GM19043 (cell line): ENCODE results near the gene MON2.
"Not testable (repeated sequence)": the region's sequence is repeated elsewhere in the genome, so short reads cannot be mapped to it uniquely, and the experiment has no call there.

Experiments
- ATAC-seq: cut with Tn5 transposase; IDR thresholded peaks from one replicate; pipeline ENCODE4 v1.9.1; 2021; ENCODE audit warnings: low read depth; ENCODE audit not compliant: unreplicated experiment

The MON2 gene

DNA sequence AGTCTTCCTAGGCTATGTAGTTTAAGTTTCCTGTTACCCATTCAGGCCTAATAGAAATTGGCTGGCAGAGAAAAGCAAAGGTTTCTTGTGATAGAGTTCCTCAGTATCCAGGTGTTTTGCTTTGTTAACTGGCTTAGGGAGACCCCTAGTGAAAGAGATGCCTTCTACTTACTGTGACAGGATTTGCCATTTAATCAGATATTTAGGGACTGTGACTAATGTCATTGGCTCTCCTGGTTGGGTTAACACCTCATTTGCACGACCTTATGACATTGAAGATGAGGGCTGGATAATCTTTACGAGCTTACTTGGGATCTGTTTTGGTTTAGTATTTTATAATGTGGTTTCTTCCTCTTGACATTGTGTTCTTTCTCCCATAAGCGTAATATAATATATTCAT lies 5.8 kb downstream of the MON2 start:
- no peak for ATAC-seq

DNA sequence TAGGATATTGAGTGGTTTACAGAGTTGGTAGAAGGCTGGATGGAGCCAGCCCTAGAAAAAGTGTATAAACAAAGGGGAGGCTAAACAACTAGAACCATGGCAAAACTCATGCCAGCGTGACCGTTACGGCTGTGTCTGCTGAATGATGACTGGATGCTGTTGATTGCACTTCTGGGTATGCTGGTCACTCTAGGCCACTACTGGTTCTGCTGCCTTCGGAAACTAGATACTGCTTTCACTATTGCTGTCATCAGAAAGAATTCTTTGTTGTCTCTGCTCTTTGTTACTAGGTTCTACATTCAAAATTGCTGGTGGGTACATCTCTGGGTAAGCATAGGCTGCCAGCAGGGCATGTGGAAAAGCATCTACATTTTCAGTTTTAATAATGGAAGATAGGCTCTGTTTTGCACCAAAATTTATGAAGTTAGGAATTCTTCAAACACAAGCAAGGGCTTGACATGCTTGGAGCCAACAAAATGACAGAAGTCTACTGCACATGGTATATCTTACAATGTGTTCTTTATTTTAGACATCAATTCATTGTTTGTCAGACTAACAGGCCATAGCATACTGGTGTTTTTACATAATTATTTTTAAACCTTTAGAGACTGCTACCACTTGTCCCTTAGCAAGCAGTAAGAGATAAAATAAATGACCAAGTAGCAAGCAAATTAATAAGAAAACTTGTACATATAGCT lies 15.4 kb downstream of the MON2 start:
- ATAC-seq, result peak; percentile 46

DNA sequence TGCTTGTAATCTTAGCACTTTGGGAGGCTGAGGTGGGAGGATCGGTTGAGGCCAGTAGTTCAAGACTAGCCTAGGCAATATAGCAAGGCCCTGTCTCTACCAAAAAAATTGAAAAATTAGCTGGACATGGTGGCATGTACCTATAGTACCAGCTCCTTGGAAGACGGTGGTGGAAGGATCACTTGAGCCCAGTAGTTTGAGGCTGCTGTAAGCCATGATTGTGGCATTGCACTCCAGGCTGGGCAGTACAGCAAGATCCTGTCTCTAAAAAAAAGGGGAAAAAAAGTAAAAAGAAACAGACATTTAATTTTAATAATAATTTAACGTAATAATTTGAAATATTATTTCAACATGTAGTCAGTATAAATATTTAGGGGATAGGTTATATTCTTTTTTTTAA lies 16.1 kb downstream of the MON2 start:
- ATAC-seq, result no peak

DNA sequence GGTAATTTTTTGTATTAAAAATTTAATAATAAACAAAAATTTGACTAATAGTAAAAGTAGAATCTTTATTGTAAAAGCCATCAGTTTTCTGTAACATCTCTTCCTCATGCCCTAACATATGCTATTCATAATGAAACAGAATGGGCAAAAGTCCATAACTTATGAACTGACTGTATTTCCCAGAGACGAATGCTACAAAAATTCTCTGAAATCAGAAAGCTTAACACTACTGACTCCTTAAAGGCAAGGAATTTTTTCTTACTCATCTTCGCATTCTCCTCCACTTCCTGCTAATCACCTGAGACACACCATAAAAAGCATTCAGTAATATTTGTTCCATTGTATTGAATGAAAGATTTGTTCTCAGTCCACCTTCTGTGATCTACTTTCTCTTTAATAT lies 17.6 kb downstream of the MON2 start:
- ATAC-seq, result no peak

DNA sequence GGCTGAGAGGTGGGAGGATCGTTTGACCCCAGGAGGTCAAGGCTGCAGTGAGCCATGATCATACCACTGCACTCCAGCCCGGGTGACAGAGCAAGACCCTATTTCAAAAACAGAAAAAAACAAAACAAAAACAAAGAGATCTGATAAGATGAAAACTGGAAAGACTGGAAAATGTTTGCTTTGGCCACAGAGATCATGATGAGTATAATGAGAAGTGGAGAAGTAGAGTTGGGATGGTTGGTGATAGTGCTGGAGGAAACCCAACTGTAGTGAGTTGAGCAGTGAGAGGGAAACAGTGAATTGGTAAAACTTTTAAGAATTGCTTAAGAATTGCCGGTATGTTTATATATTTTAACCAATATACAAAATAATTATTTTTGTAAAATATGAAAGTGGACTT lies 39.2 kb downstream of the MON2 start:
- ATAC-seq, result no peak

DNA sequence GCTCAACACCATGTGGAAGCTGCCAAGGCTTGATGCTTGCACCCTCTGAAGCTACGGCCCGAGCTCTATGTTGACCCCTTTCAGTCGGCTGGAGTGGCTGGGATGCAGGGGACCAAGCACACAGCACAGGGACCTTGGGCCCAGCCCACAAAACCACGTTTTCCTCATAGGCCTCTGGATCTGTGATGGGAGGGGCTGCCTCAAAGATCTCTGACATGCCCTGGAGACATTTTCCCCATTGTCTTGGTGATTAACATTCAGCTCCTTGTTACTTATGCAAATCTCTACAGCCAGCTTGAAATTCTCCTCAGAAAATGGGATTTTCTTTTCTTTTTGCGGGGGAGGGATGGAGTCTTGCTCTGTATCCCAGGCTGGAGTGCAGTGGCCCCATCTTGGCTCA lies 46.3 kb downstream of the MON2 start:
- no peak for ATAC-seq

DNA sequence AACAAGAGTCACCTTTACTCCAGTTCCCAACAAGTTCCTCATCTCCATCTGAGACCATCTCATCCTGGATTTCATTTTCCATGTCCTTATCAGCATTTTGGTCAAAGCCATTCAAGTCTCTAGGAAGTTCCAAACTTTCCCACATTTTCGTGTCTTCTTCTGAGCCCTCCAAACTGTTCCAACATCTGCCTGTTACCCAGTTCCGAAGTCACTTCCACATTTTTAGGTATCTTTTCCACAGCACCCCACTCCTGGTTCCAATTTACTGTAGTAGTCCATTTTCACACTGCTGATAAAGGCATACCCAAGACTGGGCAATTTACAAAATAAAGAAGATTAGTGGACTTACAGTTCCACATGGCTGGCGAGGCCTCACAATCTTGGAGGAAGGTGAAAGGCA lies 47.5 kb downstream of the MON2 start:
- ATAC-seq, result not testable (repeated sequence)

DNA sequence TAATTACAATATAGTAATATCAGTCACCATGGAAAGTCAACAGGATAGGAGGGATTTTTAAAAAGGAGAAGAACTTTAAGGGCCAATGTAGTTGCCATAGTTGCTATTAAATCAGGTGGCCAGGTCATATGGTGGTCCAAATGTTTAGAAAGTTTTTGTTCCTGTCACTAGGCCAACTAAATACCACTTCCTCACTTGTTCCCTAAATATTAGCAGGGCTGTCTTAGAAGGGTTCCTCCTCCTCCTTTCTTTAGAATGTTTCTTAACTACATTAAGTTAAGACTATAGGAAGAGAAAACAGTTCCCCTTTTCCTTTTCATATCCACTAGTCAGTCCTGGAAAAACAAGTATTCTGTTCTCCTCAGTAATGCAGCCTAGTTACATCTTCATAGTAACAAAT lies 50.3 kb downstream of the MON2 start:
- ATAC-seq, result no peak

DNA sequence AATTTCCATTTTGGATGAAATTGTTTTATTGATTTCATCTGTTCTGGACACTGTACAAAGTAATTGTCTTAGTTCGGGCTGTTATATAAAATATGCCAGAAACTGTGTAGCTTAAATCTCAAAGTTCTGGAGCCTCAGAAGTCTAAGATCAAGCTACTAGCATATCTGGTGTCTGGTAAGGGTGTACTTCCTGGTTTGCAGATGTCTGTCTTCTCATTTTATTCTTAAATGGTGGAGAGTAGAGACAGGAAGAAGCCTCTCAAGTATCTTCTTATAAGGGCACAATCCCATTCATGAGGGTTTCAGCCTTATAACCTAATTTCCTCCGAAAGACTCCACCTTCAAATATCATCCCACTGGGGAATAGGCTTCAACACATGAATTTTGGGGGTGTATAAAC lies 51.3 kb downstream of the MON2 start:
- ATAC-seq, result no peak

DNA sequence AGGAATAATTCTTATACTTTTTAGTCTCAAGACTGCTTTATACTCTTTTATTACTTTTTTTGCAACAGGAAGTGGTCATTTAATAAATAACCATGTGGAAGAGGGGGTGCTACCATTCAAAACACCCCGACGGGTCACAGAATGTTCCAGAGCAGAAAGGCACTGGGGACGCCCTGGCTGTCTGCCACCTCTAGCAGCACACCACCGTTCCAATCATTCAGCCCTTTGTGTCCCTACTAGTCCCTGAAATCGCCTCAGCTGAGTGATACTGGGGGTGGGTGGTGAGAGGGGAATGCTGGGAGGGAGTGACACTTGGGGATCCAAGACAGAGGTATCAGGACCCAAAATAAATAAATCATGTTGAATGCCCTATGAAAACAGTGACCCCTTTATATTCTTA lies 52.4 kb downstream of the MON2 start:
- no peak for ATAC-seq

DNA sequence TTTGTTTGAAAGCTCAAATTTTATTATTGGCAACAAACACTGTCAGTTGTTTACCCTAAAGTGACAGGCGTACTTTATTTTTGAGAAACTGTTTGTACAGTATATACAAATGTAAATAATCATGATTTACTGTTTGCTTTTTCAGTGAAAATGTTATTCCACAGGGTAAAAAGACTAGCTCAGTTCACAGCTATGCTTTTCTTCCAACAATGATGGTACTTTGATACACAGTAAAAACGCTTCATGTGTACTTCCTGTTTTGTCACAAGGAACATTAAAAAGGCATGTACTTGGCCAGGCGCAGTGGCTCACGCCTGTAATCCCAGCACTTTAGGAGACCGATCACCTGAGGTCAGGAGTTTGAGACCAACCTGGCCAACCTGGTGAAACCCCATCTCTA lies 53.7 kb downstream of the MON2 start:
- no peak for ATAC-seq

DNA sequence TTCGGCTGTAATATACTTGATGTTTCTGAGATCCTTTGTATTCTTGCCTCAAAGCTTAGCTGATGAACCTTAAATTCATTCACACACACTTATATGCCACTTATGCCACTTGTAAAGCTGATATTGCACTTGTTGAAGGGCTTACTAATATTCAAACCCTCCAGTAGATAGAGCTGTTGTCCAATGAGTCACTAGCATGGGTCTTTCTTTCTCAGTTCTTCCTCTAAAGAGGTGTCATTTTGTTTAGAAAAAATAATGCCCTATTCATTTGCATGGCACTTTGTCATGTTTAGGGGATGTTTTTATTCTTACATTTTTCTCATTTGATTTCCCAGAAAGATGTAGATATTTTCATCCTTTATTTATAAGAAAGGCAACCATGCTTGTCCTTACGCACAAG lies 56.4 kb downstream of the MON2 start:
- ATAC-seq, result no peak

DNA sequence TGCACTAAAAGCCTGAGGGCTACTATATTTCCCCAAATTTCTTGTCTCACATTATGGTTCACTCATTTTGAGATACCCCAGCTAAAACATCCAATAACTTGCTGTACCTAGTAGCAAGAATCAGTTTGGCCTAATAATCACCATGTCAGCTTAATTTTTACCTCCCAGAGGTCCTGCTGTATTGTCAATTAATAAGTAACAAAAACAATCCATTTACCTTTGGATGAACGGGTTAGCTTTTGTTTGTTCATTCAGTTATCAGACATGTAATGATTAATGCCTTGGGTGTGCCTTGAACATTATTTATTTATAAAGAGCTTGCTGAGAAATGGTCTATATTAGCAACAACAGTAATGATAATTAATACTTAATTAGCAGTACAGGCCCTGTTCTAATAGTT lies 57.0 kb downstream of the MON2 start:
- no peak for ATAC-seq

DNA sequence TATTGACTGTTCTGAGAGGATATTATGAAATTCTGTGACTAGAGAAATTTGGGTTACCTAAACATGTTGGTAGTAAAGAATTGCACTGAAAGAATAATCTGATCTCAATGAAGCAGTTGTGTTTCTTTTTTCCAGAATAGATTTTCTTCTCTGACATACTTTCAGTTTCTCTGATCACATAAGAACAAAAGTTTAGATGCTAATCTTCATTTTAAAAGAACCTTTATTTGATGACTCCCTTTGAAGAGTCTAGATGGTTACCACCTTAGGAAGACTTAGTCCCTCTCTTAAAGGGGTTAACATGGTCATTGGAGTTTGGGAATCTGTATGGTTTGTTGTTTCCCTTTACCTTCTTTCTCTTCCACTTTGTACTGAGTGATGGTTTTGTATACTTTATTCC lies 58.6 kb downstream of the MON2 start:
- ATAC-seq, result no peak

DNA sequence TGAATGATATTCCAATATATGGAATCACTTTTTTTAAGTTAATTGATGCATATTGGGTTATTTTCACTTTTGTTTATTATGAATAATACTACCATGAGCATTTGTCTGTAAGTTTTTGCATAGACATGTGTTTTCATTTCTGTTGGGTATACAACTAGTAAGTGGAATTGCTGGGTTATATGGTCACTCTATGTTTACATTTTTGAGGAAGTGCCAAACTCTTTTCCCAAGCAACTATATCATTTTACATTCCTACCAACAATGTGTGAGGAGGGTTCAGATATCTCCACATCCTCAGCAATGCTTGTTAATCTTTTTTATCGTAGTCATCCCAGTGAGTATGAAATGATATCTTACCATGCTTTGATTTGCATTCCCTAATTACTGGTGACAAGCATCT lies 64.0 kb downstream of the MON2 start:
- ATAC-seq, result no peak

DNA sequence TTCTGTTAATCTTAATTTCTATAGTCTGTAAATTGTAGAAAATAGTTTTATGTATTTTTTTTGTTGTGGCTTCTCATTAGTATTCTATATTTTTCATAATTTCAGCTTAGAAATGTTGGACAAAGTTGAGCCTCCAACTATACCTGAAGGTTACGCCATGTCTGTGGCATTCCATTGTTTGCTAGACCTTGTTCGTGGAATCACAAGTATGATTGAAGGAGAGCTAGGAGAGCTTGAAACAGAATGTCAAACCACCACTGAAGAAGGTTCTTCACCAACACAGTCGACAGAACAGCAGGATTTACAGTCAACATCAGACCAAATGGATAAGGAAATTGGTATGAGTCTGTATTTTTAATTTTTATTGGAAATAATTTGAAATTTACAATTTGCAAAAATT lies 65.7 kb downstream of the MON2 start:
- no peak for ATAC-seq

DNA sequence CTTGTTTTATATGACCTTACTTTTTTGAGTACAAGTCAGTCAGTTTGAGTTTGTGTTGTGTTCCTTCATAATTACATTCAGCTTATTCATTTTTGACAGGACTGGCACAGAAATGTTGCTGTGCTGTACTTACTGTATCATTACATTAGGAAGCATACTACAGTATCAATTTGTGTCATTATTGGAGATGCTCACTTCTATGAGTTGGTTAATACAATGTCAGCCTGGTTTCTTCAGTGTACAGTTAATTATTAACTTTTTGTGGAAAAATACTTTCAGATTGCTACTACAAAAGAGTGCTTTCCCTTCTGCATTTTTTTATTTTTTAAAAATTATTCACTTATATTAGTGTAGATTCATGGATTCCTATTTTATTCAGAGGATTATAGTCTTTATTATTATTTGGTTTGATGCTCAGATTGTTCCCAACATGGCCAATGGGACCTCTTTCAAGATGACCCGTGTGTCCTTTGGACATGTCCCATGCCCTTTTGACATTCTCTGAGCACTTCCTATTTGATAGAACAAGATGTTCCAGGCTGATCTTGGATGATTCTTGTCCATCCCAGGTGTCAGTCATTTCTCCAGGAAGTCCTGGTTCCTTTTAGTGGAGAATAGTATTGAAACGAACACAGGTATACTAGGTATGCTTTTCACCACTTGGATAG lies 66.6 kb downstream of the MON2 start:
- peak; percentile 46 for ATAC-seq

DNA sequence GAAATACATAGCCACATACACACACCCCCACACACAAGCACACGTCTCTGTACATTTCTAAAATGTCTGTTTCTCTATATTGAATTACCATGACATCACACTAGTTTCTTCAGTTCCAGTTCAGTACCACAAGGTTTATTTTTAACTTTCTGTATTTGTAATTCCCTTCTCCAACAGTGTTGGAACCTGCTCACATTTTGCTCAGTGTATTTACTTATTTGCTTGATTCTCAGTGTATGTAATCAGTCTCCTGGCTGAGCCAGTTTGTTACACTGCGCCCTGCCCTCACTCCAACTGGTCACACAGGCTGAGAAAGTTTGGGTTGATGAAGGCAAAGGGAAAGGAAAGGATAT lies 67.1 kb downstream of the MON2 start:
- ATAC-seq, result no peak

DNA sequence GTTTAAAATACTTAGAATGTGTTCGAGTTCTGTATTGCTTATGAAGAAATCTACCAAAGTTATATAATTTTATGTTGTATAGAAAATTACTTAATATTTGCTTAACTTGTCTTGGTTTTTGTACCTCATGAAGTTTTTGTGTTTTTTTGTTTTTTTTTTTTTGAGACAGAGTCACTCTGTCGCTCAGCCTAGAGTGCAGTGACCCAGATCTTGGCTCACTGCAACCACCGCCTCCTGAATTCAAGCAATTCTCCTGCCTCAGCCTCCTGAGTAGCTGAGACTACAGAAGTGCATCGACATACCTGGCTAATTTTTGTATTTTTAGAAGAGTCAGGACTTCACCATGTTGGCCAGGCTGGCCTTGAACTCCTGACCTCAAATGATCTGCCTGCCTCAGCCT lies 69.9 kb downstream of the MON2 start:
- no peak for ATAC-seq

DNA sequence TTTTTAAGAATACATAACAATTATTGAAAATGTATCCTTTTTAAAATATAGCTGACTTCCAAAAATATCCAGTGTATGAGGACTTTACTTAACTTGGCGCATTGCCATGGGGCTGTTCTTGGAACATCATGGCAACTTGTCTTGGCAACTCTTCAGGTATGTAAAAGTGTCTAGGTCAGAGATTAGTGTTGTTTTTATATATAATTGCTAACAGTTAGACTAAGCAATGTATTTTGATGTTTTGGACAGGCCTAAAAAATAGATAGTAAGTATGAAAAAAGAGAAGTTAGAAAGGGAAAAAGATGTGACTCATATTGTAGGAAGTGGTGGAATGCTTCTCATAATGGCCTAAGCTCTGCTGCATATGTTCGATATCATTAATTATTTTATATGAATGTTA lies 70.9 kb downstream of the MON2 start:
- ATAC-seq, result no peak

DNA sequence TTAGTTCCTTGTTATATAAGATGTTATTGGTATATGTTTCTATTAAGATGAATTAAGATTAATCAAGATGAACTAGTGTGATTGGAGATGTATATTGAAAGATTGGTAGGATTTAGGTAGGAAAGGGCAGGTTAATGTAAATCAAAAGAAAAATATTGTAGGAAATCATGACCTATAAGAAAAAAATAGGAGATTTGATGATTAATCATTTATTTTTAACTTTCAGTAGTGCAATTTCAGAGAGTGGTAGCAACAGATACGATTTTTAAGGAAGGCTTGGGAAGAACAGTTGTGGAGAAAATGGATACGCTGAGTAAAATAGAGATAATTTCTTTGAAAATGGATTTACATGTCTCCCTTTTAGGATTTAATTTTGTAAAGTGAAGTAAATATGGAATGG lies 73.7 kb downstream of the MON2 start:
- ATAC-seq, result no peak

DNA sequence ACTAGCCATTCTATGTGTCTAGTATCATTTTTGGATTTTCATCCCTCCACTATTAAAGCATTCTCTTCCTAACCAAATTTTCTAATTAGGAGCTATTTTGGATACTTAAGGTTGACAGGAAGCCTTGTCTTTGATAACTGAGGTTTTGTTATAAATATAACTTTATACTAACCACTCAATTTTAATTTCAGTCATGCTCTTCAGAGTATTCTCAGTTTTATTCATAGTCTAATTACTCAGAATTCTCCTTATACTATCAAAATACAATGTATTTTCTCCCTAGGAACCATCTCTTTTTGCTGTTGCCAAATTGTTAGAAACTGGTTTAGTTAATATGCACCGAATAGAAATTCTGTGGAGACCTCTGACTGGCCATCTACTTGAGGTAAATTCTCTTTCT lies 76.2 kb downstream of the MON2 start:
- no peak for ATAC-seq

DNA sequence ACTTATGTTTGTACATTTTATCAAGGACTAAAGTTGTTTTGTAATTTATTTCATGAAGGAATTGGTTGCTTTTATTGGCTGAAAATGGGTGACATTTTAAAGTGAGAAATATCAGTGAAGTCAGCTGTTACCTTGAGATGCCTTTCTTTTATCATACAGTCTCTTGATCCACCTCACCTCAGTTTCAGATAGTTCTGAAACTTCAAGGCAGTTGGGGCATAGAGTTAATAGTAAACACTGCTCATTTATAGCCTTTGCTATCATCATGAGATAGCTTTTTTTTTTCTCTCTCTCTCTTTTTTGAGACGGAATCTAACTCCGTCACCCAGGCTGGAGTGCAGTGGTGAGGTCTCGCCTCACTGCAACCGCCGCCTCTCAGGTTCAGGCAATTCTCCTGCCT lies 76.7 kb downstream of the MON2 start:
- no peak for ATAC-seq
